HG03442 (cell line): ENCODE results near the gene DNAH7.
A peak's percentile ranks its signal among the peaks of the same experiment; 100 is the strongest.

Experiments
- ATAC-seq: cut with Tn5 transposase; IDR thresholded peaks from one replicate; pipeline ENCODE4 v1.9.1; 2021; ENCODE audit warnings: mild to moderate bottlenecking, moderate library complexity; ENCODE audit not compliant: unreplicated experiment

DNAH7 gene

DNA sequence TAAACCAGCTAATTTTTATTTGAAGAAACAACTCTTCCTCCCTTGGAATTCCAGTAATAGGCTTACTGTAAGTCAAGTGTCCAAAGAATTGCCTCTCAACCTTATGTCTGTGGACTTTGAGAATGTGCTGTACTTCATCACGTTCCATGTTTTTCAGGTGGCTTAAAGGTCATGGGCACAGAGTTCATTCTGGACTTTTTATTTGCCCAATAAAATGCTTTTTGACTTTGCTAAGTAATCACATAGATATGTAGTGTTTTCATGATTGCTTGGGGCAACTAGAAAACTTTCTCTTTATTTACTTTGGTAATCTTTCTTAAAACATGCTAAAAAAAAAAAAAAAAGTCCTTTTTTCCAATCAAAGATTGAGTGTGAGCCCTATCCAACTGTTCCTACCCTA is 10.4 kb upstream of the DNAH7 start:
- ATAC-seq: no peak

- no peak for ATAC-seq
Observed at GRCh38 chr2:196077821-196078220, 9.2 kb upstream of the DNAH7 start.

DNA sequence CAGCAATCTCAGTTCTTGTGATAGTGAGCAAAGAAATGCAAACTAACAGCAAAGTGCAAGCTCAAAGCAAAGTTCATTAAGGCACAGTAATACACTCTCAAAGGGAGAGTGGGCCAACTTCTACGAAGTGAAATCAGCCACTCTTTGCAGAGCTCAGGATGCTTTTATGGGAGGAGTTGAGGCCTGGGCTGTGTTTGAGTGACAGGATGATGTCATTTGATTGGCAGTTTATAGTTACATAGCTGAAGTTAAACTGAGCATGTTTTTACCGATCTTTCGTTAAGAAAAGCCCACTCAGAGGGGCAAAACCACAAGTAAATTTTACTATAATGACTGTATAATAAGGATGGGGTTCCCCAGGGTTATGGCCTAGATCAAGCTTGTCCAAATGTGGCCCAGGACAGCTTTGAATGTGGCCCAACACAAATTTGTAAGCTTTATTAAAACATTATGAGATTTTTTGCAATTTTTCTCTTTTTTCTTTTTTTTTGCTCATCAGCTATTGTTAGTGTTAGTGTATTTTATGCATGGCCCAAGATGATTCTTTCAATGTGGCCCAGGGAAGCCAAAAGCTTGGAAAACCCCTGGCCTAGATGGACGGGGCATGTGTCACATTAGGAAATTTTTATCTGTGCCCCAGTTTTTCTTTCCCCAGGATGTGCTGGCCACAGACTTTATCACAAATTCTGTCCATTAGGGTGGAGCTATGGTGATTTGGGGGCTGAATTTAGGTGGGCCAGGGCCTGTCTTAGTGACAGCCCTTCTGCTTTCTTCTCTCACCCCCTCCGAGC is 8.3 kb upstream of the DNAH7 start:
- peak; percentile 55 for ATAC-seq

- no peak for ATAC-seq
Observed at GRCh38 chr2:196075196-196075595, 6.6 kb upstream of the DNAH7 start.

GRCh38 chr2:196074631-196075030 is 6.0 kb upstream of the DNAH7 start:
- no peak for ATAC-seq

GRCh38 chr2:196073521-196073920 is 4.9 kb upstream of the DNAH7 start:
- ATAC-seq: no peak

DNA sequence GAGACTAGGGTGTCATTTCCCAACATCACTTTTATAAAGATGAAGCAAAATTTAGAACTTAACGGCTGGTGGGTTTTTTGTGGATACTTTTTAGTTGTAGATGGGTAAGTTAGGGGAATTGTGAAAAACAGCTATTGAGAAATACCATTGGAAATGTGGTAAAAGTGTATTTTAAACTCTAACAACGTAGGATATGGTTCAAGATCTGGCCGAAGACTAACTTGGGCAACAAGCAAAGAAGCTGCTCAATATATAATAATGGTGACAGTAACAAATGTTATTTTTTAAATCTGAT is 1.6 kb downstream of the DNAH7 start:
- no peak for ATAC-seq

DNA sequence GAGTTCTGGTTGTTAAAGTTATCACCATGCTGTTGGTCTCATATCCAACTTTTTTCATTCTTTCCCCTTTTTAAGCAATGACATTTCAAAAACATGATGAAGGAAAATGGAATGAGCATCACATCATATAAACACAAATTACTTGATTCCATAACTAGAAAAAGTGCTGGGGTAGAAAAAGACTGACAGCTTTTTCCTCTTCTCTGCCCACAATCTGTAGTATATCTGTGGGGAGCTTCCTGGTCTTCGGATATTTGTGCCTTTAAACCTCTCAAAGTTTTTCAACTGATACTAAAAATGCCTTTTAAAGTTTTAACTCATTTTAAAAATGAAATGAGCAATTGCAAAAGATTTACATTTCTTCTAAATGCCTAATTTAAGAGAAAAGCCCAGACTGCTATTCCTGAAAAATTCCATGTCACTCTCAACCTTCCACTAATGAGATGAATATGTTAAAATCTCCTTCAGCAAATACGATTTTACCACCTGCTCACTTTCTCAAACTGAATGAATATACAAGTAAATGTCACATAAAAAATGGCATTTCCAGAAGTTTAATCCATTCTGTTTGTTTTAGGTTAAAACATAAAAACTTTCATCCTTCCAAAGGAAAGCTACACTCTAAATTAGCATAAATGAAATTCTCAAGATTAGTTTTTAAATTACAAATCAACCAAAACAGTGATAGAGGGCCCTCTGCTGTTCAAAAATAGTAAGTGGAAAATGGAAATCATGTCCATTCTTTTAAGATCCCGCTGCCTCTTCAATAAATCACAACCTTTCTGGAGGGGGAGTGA is 2.1 kb downstream of the DNAH7 start:
- ATAC-seq: no peak

- no peak for ATAC-seq
Observed at GRCh38 chr2:196063773-196064172, 4.9 kb downstream of the DNAH7 start.

GRCh38 chr2:196059491-196059960 is 9.1 kb downstream of the DNAH7 start:
- no peak for ATAC-seq

DNA sequence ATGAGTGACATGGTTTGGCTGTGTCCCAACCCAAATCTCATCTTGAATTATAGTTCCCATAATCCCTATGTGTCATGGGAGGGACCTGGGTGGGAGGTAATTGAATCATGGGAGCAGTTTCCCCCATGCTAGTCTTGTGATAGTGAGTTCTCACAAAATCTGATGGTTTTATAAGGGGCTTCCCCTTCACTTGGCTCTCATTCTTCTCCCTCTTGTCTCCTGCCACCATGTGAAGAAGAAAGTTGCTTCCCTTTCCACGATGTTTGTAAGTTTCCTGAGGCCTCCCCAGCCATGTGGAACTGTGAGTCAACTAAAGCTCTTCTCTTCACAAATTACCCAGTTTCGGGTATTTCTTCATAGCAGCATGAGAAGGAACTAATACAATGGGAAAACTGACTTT is 14.0 kb downstream of the DNAH7 start:
- ATAC-seq: no peak

- peak; percentile 60 for ATAC-seq
Observed at GRCh38 chr2:196046123-196046917, 22.3 kb downstream of the DNAH7 start.

GRCh38 chr2:196041786-196042185 is 26.9 kb downstream of the DNAH7 start:
- no peak for ATAC-seq

- no peak for ATAC-seq
Observed at GRCh38 chr2:196040218-196040617, 28.4 kb downstream of the DNAH7 start.

DNA sequence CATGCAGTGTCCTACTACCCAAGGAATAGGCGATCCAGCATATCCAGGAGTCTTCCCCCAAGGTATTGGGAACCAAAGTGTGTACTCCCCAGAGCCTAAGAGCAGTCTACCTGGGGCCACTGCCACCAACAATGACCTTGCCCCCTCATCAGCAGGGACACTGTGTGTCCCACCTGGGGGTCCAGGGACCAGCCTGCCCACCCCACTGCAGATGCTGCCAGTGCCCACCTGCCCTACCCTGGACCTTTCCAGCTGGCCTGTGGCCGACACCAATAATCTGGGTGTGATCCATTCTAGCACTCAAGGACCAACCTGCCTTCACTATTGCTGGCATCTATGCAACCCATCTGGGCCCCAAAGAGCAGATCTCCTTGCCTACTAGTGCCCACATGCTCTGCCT is 32.2 kb downstream of the DNAH7 start:
- no peak for ATAC-seq

DNA sequence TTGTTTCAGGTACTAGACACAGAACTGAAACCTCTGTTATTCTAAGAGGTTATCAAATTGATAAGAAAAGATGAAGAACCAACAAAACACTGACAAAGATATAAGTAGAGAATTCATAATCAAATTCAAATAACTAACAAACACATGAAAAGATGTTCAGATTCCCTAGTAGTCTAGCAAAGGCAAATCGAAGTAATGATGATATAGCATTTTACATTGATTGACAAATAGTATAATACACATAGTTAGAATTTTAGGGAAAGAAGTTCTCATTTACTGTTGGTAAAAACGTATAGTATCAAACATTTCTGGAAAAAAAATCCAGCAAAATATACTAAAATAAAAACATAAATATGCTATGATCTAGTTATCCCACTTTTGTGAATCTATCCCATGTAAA is 50.6 kb downstream of the DNAH7 start:
- no peak for ATAC-seq

DNA sequence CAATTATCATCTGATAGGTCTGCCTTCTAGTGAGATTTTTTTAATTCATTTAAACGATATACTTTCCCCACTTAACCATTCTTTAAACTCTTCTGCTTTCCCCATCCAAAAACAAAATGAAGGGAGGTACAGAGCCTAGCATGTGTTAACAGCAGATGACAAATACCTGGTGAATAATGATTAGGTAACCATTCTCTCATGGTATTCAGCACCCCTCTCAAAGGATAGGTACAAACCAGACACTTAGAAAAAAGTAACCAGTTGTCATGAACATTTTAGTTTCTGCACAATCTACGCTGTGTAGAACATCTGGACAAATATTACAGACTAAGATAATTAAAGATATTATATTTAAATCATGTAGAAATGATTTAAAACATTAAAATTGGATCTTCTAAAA is 56.3 kb downstream of the DNAH7 start:
- ATAC-seq: no peak

DNA sequence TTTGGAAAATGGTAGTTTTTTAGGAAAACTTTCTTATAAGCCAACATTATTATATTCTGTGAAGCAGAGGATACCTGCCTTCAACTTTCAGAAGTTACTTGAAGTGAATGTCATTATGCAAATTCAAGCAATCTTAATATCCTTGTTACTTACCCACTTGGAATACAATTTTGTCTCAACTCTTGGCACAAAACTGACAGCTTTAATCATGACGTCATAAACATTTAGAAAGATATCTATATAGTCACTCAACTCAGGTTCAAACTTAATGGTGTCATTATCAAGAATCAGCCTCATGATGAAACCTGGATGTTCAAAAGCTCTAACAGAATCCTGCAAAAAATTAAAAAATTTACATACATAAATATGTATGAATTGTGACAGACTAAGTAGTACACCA is 68.1 kb downstream of the DNAH7 start:
- no peak for ATAC-seq

DNA sequence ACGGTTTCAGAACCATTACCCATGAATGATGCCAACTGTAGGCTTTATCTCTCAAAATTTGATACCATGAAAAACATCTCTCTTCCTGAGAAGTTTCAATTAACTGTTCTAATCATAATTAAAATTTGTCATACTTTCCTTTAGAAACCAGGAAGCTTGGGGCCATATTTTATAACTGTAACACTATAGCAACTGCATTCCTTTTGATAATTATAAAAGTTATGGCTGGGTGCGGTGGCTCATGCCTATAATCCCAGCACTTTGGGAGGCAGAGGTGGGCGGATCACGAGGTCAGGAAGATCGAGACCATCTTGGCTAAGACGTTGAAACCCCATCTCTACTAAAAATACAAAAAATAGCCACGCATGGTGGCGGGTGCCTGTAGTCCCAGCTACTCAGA is 70.6 kb downstream of the DNAH7 start:
- no peak for ATAC-seq

DNA sequence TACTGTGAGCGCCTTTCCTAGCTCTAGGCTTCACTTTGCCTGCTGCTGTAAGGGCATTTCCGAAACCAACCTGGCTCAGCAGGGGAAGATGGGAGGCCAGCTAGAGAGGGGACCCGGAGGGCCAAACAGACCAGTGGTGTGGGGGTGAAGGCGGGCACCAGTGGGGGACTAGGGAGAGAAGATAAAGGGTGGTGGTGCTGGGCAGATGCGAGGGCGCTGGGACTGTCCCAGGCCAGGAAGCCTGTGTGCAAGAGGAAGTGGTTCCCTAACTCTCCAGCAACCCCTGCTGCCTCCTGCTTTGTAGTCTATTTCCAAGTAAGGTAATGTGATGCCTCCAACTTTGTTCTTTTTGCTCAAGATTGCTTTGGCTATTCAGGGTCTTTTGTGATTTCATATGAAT is 73.1 kb downstream of the DNAH7 start:
- ATAC-seq: no peak

DNA sequence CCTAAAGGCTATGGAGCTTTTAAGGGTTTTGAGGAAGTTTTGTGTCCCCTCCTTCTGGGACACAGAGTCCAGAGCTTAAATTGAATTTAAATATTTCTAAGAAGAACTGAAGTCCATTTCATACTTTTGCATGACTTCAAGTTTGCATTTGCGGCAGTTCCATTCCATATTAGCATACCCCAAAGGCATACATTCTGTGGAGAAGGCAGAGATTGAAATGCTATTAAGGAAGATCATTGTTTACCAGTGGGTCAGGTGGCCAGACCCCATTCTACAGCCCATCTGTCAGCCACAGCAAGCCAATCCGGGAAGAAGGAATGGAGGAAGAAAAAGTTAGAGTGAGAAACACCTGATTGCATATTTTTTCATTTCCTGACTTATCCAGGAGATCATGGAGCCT is 75.0 kb downstream of the DNAH7 start:
- ATAC-seq: no peak

GRCh38 chr2:195985741-195986140 is 82.9 kb downstream of the DNAH7 start:
- no peak for ATAC-seq
